ENCODE results near the gene CRYGA.

- TF ChIP-seq CTCF (conservative IDR thresholded peaks at IDR 0.05; ENCODE audit: low read depth, low read length) (no peak), EZH2 (IDR thresholded peaks at IDR 0.05; ENCODE audit: borderline replicate concordance, low read depth, low read length, poor library complexity, severe bottlenecking) (no peak)
Observed at GRCh38 chr2:208150094-208150493, 13.3 kb downstream of the CRYGA start.
